K562 (cell line): ENCODE results near the gene LUZP1.

ENCODE experiments used
- ETS1 ChIP-seq: conservative IDR thresholded peaks from 2 replicates; pipeline ENCODE4 v1.6.1; 2011; ENCODE audit warnings: low read depth, mild to moderate bottlenecking, low read length; ENCODE audit not compliant: control insufficient read depth
- SAFB ChIP-seq: fragments of 200-400 bp; formaldehyde crosslinking; IDR thresholded peaks from 2 replicates; pipeline ENCODE4 v1.6.1; 2017; ENCODE audit warnings: low read depth, low read length, borderline replicate concordance
- ZBTB33 ChIP-seq: sonication (generic); formaldehyde crosslinking; IDR thresholded peaks from 2 replicates; pipeline ENCODE4 v1.8.1; 2023; ENCODE audit warnings: mild to moderate bottlenecking, missing genetic modification reagents
- ZNF384 ChIP-seq: IDR thresholded peaks from 2 replicates; pipeline ENCODE4 v1.6.1; 2012; ENCODE audit warnings: low read depth, low read length, improper control_type of control experiment

- TF ChIP-seq ETS1 (no peak), SAFB (no peak), ZBTB33 (CRISPR knock-in tag) (no peak), ZNF384 (no peak)
These were observed 28.1 kb upstream of the LUZP1 start for GRCh38 chr1:23196627-23197328.
